DOHH2 (cell line): Measurements from ENCODE around the gene MC3R.

Source experiments
- H3F3A ChIP-seq: fragments of 200-600 bp; sonication (generic), shearing (Covaris generic); 2 replicates; pipeline ENCODE4 v1.6.0; 2016; ENCODE audit warnings: antibody characterized with exemption, mild to moderate bottlenecking; ENCODE audit not compliant: control insufficient read depth, insufficient read depth
- H3K27ac ChIP-seq: fragments of 200-600 bp; sonication (generic); 2 replicates; pipeline ENCODE4 v1.5.1; 2014; ENCODE audit warnings: low read depth, mild to moderate bottlenecking, low read length, moderate library complexity
- H3K27me3 ChIP-seq: fragments of 200-600 bp; sonication (generic); 2 replicates; pipeline ENCODE4 v1.6.1; 2014; ENCODE audit warnings: mild to moderate bottlenecking, low read length, mixed read lengths; ENCODE audit not compliant: control insufficient read depth
- H3K36me3 ChIP-seq: fragments of 200-600 bp; sonication (generic); 2 replicates; pipeline ENCODE4 v1.6.1; 2014; ENCODE audit warnings: mild to moderate bottlenecking, low read length, moderate library complexity, mixed read lengths; ENCODE audit not compliant: control insufficient read depth
- H3K4me1 ChIP-seq: fragments of 200-600 bp; sonication (generic); 2 replicates; pipeline ENCODE4 v1.6.1; 2014; ENCODE audit warnings: mild to moderate bottlenecking, low read length, mixed read lengths; ENCODE audit not compliant: control insufficient read depth
- H3K4me2 ChIP-seq: fragments of 200-600 bp; sonication (generic); 2 replicates; pipeline ENCODE4 v1.6.0; 2014; ENCODE audit warnings: mild to moderate bottlenecking, low read length, moderate library complexity
- H3K4me3 ChIP-seq: fragments of 200-600 bp; sonication (generic); 2 replicates; pipeline ENCODE4 v1.5.1; 2014; ENCODE audit warnings: mild to moderate bottlenecking, low read length, mixed read lengths
- H3K79me2 ChIP-seq: fragments of 200-600 bp; sonication (generic); 2 replicates; pipeline ENCODE4 v1.6.1; 2014; ENCODE audit warnings: mild to moderate bottlenecking, low read length, mixed read lengths; ENCODE audit not compliant: control insufficient read depth
- H3K9me2 ChIP-seq: fragments of 200-600 bp; sonication (generic); replicated peaks from 2 replicates; pipeline ENCODE4 v1.6.1; 2014; ENCODE audit warnings: mild to moderate bottlenecking, low read length, mixed read lengths; ENCODE audit not compliant: control insufficient read depth
- H3K9me3 ChIP-seq: fragments of 200-600 bp; sonication (generic); 2 replicates; pipeline ENCODE4 v1.6.1; 2014; ENCODE audit warnings: antibody characterized with exemption, low read length, mixed read lengths; ENCODE audit not compliant: control insufficient read depth, insufficient read depth
- H4K20me1 ChIP-seq: fragments of 200-600 bp; sonication (generic); 2 replicates; pipeline ENCODE4 v1.6.0; 2014; ENCODE audit warnings: low read depth, mild to moderate bottlenecking, antibody characterized with exemption, low read length, moderate library complexity; ENCODE audit not compliant: control insufficient read depth, insufficient read depth
- CTCF ChIP-seq: fragments of 200-600 bp; sonication (generic); IDR thresholded peaks from one replicate; pipeline ENCODE4 v1.5.1; 2014; ENCODE audit warnings: antibody characterized with exemption, mild to moderate bottlenecking, low read depth, low read length; ENCODE audit not compliant: poor library complexity, severe bottlenecking
- EZH2phosphoT487 ChIP-seq: fragments of 200-600 bp; sonication (generic); IDR thresholded peaks from 2 replicates; pipeline ENCODE4 v1.6.1; 2017; ENCODE audit warnings: borderline replicate concordance, mild to moderate bottlenecking, antibody characterized with exemption, low read length, moderate library complexity, mixed read lengths

The MC3R gene

GRCh38 chr20:56249244-56249955, 868 bp downstream of the MC3R start:
- H3K27me3 ChIP-seq: no peaks in the 10 kb centered on the region
- no peaks in the 10 kb centered on the region for H3K9me3 ChIP-seq
- no peaks in the 10 kb centered on the region for H3K79me2 ChIP-seq
- no peak overlapping the region for H3K4me2 ChIP-seq
- no peaks in the 10 kb centered on the region for H3K4me1 ChIP-seq
- no peak overlapping the region for H3K4me3 ChIP-seq
- no peaks in the 10 kb centered on the region for H3K36me3 ChIP-seq
- H3F3A ChIP-seq: no peaks in the 10 kb centered on the region
- no peaks in the 10 kb centered on the region for H3K9me2 ChIP-seq
- H3K27ac ChIP-seq: no peak overlapping the region
- no peaks in the 10 kb centered on the region for H4K20me1 ChIP-seq
- peak; percentile 73 for TF ChIP-seq CTCF
- TF ChIP-seq EZH2phosphoT487: no peak

DNA sequence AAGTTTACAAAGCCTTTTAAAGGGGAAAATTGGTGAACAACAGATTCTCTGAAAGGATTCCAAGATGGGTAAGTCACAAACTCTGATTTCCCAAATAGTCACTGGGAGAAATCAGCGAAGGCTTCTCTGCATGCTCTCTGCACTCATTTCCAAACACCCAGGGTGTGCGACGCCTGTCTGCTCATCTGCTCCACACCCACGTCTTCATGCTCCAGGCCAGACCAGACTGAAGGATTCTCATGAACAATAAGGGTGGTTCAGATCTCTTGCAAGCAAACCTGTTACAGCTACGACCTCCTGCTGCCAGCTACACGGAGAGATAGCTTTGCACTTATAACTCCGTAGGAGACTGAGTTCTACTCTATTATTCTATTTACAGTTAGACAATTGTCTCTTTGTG, 1.4 kb downstream of the MC3R start:
- no peaks in the 10 kb centered on the region for H3K79me2 ChIP-seq
- H3K9me3 ChIP-seq: no peaks in the 10 kb centered on the region
- no peaks in the 10 kb centered on the region for H3K27me3 ChIP-seq
- H3K27ac ChIP-seq: no peak overlapping the region
- H3K4me3 ChIP-seq: no peak overlapping the region
- TF ChIP-seq EZH2phosphoT487: no peak
- no peak for TF ChIP-seq CTCF
- H3F3A ChIP-seq: no peaks in the 10 kb centered on the region
- no peaks in the 10 kb centered on the region for H3K36me3 ChIP-seq
- no peak overlapping the region for H3K4me2 ChIP-seq
- no peaks in the 10 kb centered on the region for H3K4me1 ChIP-seq
- H3K9me2 ChIP-seq: no peaks in the 10 kb centered on the region
- no peaks in the 10 kb centered on the region for H4K20me1 ChIP-seq

DNA sequence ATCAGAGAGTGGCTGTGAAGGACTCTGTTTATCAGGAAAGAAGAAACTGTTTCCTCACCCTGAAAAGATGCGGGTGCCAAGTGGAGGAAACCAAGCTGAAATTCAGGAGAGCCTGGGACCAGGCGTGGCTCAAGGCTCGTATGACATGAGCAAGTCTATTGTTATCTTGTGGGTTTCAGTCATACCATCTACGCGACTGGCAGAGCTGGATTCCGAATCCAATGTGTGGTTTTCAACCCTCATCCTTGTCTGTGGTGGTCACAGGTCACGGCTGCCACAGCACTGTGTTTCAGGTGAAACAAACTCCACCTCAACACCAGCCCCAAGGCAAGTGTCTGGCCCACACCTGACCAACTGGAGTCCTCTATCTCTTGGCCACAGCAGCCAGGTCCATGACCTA, 9.1 kb downstream of the MC3R start:
- Histone ChIP-seq H4K20me1 (no peaks in the 10 kb centered on the region), H3K27me3 (no peaks in the 10 kb centered on the region), H3K27ac (no peak overlapping the region), H3K79me2 (no peaks in the 10 kb centered on the region), H3K4me3 (no peak overlapping the region), H3K36me3 (no peaks in the 10 kb centered on the region), H3K4me2 (no peak overlapping the region), H3K9me3 (no peaks in the 10 kb centered on the region), H3F3A (no peaks in the 10 kb centered on the region), H3K4me1 (no peaks in the 10 kb centered on the region), H3K9me2 (no peaks in the 10 kb centered on the region)
- TF ChIP-seq CTCF (no peak), EZH2phosphoT487 (no peak)
